ENCODE results near the gene FCHO2. TPM values are rescaled to one million over a fixed set of nuclear protein-coding genes. Genes with fewer than 3 reads are reported as not detected.

The FCHO2 gene
- total and polyA plus RNA-seq, 10 of the 15 experiments (the other 5 are each of a cell fraction or from before 2014, with no cell fraction given): 0.05 to 1.4 (median 0.18) TPM

- no peak for DNase-seq (ENCODE audit: low read depth, low spot score)
- Histone ChIP-seq H4K20me1 (ENCODE audit: control insufficient read depth, insufficient read depth) (no peaks in the 10 kb centered on the region), H3K79me2 (ENCODE audit: control insufficient read depth, insufficient read depth, low read length) (no peaks in the 10 kb centered on the region), H3K27ac (ENCODE audit: control insufficient read depth, insufficient read depth) (no peak overlapping the region), H2AFZ (ENCODE audit: control insufficient read depth, low read depth, low read length) (no peak overlapping the region), H3K4me1 (ENCODE audit: control insufficient read depth, insufficient read depth, low read length) (no peaks in the 10 kb centered on the region), H3K4me3 (no peak overlapping the region), H3K36me3 (ENCODE audit: control insufficient read depth in 2 of 2, insufficient read depth in 2 of 2, low read length in 1 of 2) (no peaks in the 10 kb centered on the region), H3K9me3 (replicated peaks; ENCODE audit: control insufficient read depth, insufficient read depth, low read length) (no peaks in the 10 kb centered on the region), H3K27me3 (replicated peaks in 1 of 2; ENCODE audit: control insufficient read depth in 2 of 2, insufficient read depth in 2 of 2, low read length in 1 of 2) (peaks cover 0 to 2% of the 10 kb centered on the region in 2 experiments; a peak in 1 of 4 replicates), H3K9ac (ENCODE audit: control insufficient read depth, insufficient read depth, low read length) (no peak overlapping the region), H3K4me2 (ENCODE audit: control insufficient read depth, insufficient read depth) (no peak overlapping the region)
- intact Hi-C loops (cut with micrococcal nuclease; ENCODE audit: unreplicated experiment) (no loop called here), in situ Hi-C loops (cut with MboI) (no loop called here)
- 59% methylated on average over 10 of the region's 10 CpGs for WGBS (ENCODE audit: insufficient coverage, insufficient replicate concordance, low lambda C conversion rate, missing lambda C conversion rate)
- no peak for FAIRE-seq
- ChIA-PET CTCF (no interaction called here), POLR2A (interaction anchor here (0.5 kb wide), 1 partner anchor 24 kb away, joined by 3 read pairs; no protein-coding TSS in a partner anchor), SMC1A (ENCODE audit: uncharacterized antibody, unreplicated experiment) (interaction anchor here (0.7 kb wide), 1 partner anchor 545 kb away, joined by 3 read pairs; no protein-coding TSS in a partner anchor), RAD21 (ENCODE audit: unreplicated experiment) (interaction anchor here (0.6 kb wide), 1 partner anchor 553 kb away, joined by 3 read pairs; no protein-coding TSS in a partner anchor)
- BruUV-seq (replicated peaks): no TSS peak
- no peak for ATAC-seq
- TF ChIP-seq ZBTB40 (IDR thresholded peaks at IDR 0.05; ENCODE audit: borderline replicate concordance) (no peak), MTA3 (IDR thresholded peaks at IDR 0.05; ENCODE audit: borderline replicate concordance, low read length) (no peak), TARDBP (IDR thresholded peaks at IDR 0.05; ENCODE audit: borderline replicate concordance) (no peak), TAF1 (IDR thresholded peaks at IDR 0.05; ENCODE audit: borderline replicate concordance, low read depth, low read length) (no peak), RFX5 (IDR thresholded peaks at IDR 0.05; ENCODE audit: low read depth, low read length) (no peak)
Measured at GRCh38 chr5:73137563-73138530, 182.0 kb downstream of the FCHO2 start.

Data from GM12878 (cell line).